Esophagus muscularis mucosa (tissue), 3 donors: ENCODE results near the gene TRAPPC2L.

ENCODE experiments used
- CTCF ChIP-seq, 3 experiments: fragments of 200-600 bp in 2 of 3; fragments of 450-650 bp in 1 of 3; sonication (generic) in 2 of 3; IDR thresholded peaks; one replicate each; pipeline ENCODE4 v1.5.1; 2017 to 2019; ENCODE audit warnings: antibody characterized with exemption in 3 of 3, mild to moderate bottlenecking in 2 of 3, moderate library complexity in 1 of 3
- EP300 ChIP-seq: sonication (generic); formaldehyde crosslinking; IDR thresholded peaks from one replicate; pipeline ENCODE4 v1.6.1; 2017; ENCODE audit warnings: antibody characterized with exemption

GRCh38 chr16:88885693-88886280, 28.9 kb downstream of the TRAPPC2L start:
- TF ChIP-seq EP300 (no peak), CTCF (IDR thresholded peaks at IDR 0.05) (no peak)
